PC-9 (cell line): ENCODE data around the gene MRPL19. TPM values are rescaled to one million over a fixed set of nuclear protein-coding genes. Genes with fewer than 3 reads are reported as not detected.

Source experiments
- BruUV-seq: library from RNA; stranded (reverse); fragments of 400-500 nt; replicated peaks from 2 replicates; lab custom pipeline; 2021; lab: Mats Ljungman, UMichigan
- CTCF ChIA-PET: fragments of 300-600 bp; sonication (Branson Sonifier 250); formaldehyde crosslinking; loops from one replicate; lab custom pipeline; 2022; ENCODE audit warnings: antibody characterized with exemption; lab: Charles Lee
- POLR2A ChIA-PET: fragments of 300-600 bp; sonication (Branson Sonifier 250); formaldehyde crosslinking; loops from one replicate; lab custom pipeline; 2022; ENCODE audit warnings: antibody characterized with exemption; ENCODE audit not compliant: unreplicated experiment; lab: Charles Lee
- DNase-seq, 2 experiments: peaks; one replicate each; pipeline versions ENCODE4 v3.0.0 to v3.0.0-alpha.2; 2015 to 2022; ENCODE audit warnings: mixed read lengths in 1 of 2
- H2AFZ ChIP-seq: fragments of 200-600 bp; sonication (generic); 2 replicates; pipeline ENCODE4 v1.8.1; 2017; ENCODE audit warnings: antibody characterized with exemption
- H3F3A ChIP-seq: fragments of 200-600 bp; sonication (generic); 2 replicates; pipeline ENCODE4 v1.8.1; 2017; ENCODE audit warnings: antibody characterized with exemption, mild to moderate bottlenecking, low read depth; ENCODE audit not compliant: insufficient read depth
- H3K27ac ChIP-seq: fragments of 200-600 bp; sonication (generic); 2 replicates; pipeline ENCODE4 v1.6.1; 2016; ENCODE audit warnings: mixed run types
- H3K27me3 ChIP-seq: fragments of 200-600 bp; sonication (generic); 2 replicates; pipeline ENCODE4 v1.6.1; 2016; ENCODE audit warnings: low read depth, mixed run types; ENCODE audit not compliant: insufficient read depth
- H3K36me3 ChIP-seq: fragments of 200-600 bp; sonication (generic); 2 replicates; pipeline ENCODE4 v1.6.1; 2016; ENCODE audit warnings: low read depth, mixed run types
- H3K4me1 ChIP-seq: fragments of 200-600 bp; sonication (generic); replicated peaks from 2 replicates; pipeline ENCODE4 v1.6.1; 2016; ENCODE audit warnings: mixed run types; ENCODE audit not compliant: insufficient read depth
- H3K4me2 ChIP-seq: fragments of 200-600 bp; sonication (generic); 2 replicates; pipeline ENCODE4 v1.6.1; 2017; ENCODE audit warnings: mixed run types
- H3K4me3 ChIP-seq: fragments of 200-600 bp; sonication (generic); 2 replicates; pipeline ENCODE4 v1.6.1; 2016; ENCODE audit warnings: mixed run types
- H3K79me2 ChIP-seq: fragments of 200-600 bp; sonication (generic); 2 replicates; pipeline ENCODE4 v1.6.1; 2017; ENCODE audit warnings: low read depth, mixed run types
- H3K9me2 ChIP-seq: fragments of 200-600 bp; sonication (generic); 2 replicates; pipeline ENCODE4 v1.8.1; 2017; ENCODE audit warnings: mild to moderate bottlenecking; ENCODE audit not compliant: insufficient read depth
- H3K9me3 ChIP-seq: fragments of 200-600 bp; sonication (generic); 2 replicates; pipeline ENCODE4 v1.8.1; 2016; ENCODE audit warnings: low read depth; ENCODE audit not compliant: insufficient read depth
- H4K20me1 ChIP-seq: fragments of 200-600 bp; sonication (generic); 2 replicates; pipeline ENCODE4 v1.8.1; 2017; ENCODE audit not compliant: insufficient read depth
- EZH2 ChIP-seq: fragments of 200-600 bp; sonication (generic); IDR thresholded peaks from 2 replicates; pipeline ENCODE4 v1.8.0; 2017; ENCODE audit warnings: antibody characterized with exemption, low read depth
- intact Hi-C: fragments of 100-400 bp; cut with micrococcal nuclease; formaldehyde crosslinking; loops from one replicate; pipeline ENCODE4 v1.10.0; 2022; ENCODE audit not compliant: unreplicated experiment
- total RNA-seq: library from RNA; stranded (reverse); gene quantifications from 2 replicates; pipeline ENCODE4 v1.2.3, GENCODE V29; 2021
- TF ChIP-seq, protein P1 (sequence below): fragments of 200-600 bp; sonication (generic); conservative IDR thresholded peaks from 2 replicates; pipeline ENCODE4 v1.6.1; 2017; ENCODE audit warnings: mixed run types, antibody characterized with exemption, mild to moderate bottlenecking, moderate library complexity

The MRPL19 gene
- total RNA-seq, 1 experiment from 2014 or later, result 46.5 TPM

- POLR2A ChIA-PET, result interaction anchor here (0.8 kb wide), 1 partner anchor 29 kb away, joined by 9 read pairs; no protein-coding TSS in a partner anchor
- H3K4me1 ChIP-seq, result peaks cover 66% of the 10 kb centered on the region
Observed at GRCh38 chr2:75598589-75599155, 47.9 kb upstream of the MRPL19 start.

GRCh38 chr2:75600461-75601011 lies 46.0 kb upstream of the MRPL19 start:
- no peak overlapping the region for H3K4me3 ChIP-seq
- peaks cover 50% of the 10 kb centered on the region for H3F3A ChIP-seq
- no peaks in the 10 kb centered on the region for H3K9me2 ChIP-seq
- TF ChIP-seq, protein P1, sequence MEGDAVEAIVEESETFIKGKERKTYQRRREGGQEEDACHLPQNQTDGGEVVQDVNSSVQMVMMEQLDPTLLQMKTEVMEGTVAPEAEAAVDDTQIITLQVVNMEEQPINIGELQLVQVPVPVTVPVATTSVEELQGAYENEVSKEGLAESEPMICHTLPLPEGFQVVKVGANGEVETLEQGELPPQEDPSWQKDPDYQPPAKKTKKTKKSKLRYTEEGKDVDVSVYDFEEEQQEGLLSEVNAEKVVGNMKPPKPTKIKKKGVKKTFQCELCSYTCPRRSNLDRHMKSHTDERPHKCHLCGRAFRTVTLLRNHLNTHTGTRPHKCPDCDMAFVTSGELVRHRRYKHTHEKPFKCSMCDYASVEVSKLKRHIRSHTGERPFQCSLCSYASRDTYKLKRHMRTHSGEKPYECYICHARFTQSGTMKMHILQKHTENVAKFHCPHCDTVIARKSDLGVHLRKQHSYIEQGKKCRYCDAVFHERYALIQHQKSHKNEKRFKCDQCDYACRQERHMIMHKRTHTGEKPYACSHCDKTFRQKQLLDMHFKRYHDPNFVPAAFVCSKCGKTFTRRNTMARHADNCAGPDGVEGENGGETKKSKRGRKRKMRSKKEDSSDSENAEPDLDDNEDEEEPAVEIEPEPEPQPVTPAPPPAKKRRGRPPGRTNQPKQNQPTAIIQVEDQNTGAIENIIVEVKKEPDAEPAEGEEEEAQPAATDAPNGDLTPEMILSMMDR, result no peak
- no peak for TF ChIP-seq EZH2
- no peaks in the 10 kb centered on the region for H4K20me1 ChIP-seq
- H3K79me2 ChIP-seq, result no peaks in the 10 kb centered on the region
- intact Hi-C loops, result loop anchor here (10.0 kb wide), 1 partner anchor 446 kb away; no protein-coding TSS in a partner anchor
- H3K27ac ChIP-seq, result no peak overlapping the region
- H3K9me3 ChIP-seq, result 0 out of 2 replicates have a peak, but pooled peaks cover 4% of the 10 kb centered on the region
- CTCF ChIA-PET, result no interaction called here
- H3K27me3 ChIP-seq, result no peaks in the 10 kb centered on the region
- H3K4me1 ChIP-seq, result peaks cover 66% of the 10 kb centered on the region
- H3K36me3 ChIP-seq, result no peaks in the 10 kb centered on the region
- no peak overlapping the region for H2AFZ ChIP-seq
- no TSS peak for BruUV-seq
- POLR2A ChIA-PET, result interaction anchor here (0.6 kb wide), 1 partner anchor 360 kb away, joined by 3 read pairs; no protein-coding TSS in a partner anchor
- no peak overlapping the region for H3K4me2 ChIP-seq
- peak in 1 of 2 experiments; percentile 73 for DNase-seq

More at GRCh38 chr2:75598589-75599155, 47.9 kb upstream of the MRPL19 start:
- TF ChIP-seq EZH2, result no peak
- TF ChIP-seq, protein P1, result no peak
- no peak overlapping the region for H3K4me3 ChIP-seq
- H3K27ac ChIP-seq, result no peak overlapping the region
- H4K20me1 ChIP-seq, result no peaks in the 10 kb centered on the region
- no peaks in the 10 kb centered on the region for H3K36me3 ChIP-seq
- intact Hi-C loops, result no loop called here
- H3K27me3 ChIP-seq, result no peaks in the 10 kb centered on the region
- no TSS peak for BruUV-seq
- H3K9me3 ChIP-seq, result 0 out of 2 replicates have a peak, but pooled peaks cover 4% of the 10 kb centered on the region
- H3F3A ChIP-seq, result peaks cover 46% of the 10 kb centered on the region
- H3K9me2 ChIP-seq, result no peaks in the 10 kb centered on the region; the same call in 1 of the 2 replicates
- no peaks in the 10 kb centered on the region for H3K79me2 ChIP-seq
- H3K4me2 ChIP-seq, result no peak overlapping the region
- DNase-seq, result peak in 1 of 2 experiments; percentile 30
- CTCF ChIA-PET, result no interaction called here
- no peak overlapping the region for H2AFZ ChIP-seq

DNA sequence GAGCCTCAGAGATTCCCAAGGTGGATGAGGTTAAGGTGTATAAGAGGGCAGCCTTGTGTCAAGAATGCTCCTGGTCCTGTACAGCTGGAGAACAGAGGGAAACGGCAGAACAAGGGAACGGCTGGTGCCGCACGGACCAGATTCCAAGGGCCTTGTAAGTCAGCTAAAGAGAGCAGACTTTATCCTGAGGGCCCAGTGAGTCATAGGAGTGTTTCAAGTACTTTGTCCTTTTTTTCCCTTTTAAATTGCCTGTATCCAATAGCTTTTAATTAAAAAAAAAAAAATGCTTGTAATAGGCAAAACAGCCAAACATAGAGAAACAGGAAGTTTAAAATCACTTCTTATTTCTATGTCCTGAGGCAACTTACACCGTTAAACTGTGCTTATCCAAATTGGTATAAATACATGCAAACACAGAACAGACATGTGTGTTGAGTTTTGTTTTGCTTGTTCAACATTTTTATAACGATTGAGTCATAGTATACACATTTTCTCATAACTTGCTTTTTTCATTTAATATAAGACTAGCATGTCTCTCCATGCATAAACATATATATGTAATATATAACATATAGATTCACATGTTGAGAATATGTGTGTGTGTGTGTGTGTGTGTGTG lies 43.8 kb upstream of the MRPL19 start:
- no TSS peak for BruUV-seq
- Histone ChIP-seq H3K9me3 (0 out of 2 replicates have a peak, but pooled peaks cover 4% of the 10 kb centered on the region), H3K4me2 (peak overlapping the region; percentile 63), H3K27ac (peak overlapping the region; percentile 65), H3K4me1 (peaks cover 72% of the 10 kb centered on the region), H2AFZ (no peak overlapping the region), H4K20me1 (no peaks in the 10 kb centered on the region), H3K9me2 (no peaks in the 10 kb centered on the region), H3K4me3 (no peak overlapping the region), H3K79me2 (no peaks in the 10 kb centered on the region), H3K36me3 (no peaks in the 10 kb centered on the region), H3K27me3 (no peaks in the 10 kb centered on the region), H3F3A (peaks cover 56% of the 10 kb centered on the region)
- CTCF ChIA-PET, result interaction anchor here (0.6 to 0.7 kb wide), 2 partner anchors 137 to 269 kb away, joined by 3 to 4 read pairs; no protein-coding TSS in a partner anchor
- intact Hi-C loops, result loop anchor here (10.0 kb wide), 1 partner anchor 448 kb away; no protein-coding TSS in a partner anchor
- peak; percentile 66 to 95 for DNase-seq
- TF ChIP-seq, protein P1, result no peak
- no peak for TF ChIP-seq EZH2
- POLR2A ChIA-PET, result interaction anchor here (0.5 kb wide), 1 partner anchor 14 kb away, joined by 4 read pairs; no protein-coding TSS in a partner anchor
